Effector memory CD8-positive, alpha-beta T cell (primary cell): ENCODE results near the gene KIR3DL1.
A peak's percentile ranks its signal among the peaks of the same experiment; 100 is the strongest.
"Not testable (repeated sequence)": the region's sequence is repeated elsewhere in the genome, so short reads cannot be mapped to it uniquely, and the experiment has no call there.

ENCODE experiments used
- ATAC-seq: fragments of 150-1000 bp; cut with Tn5 transposase; replicated peaks from 2 replicates; pipeline ENCODE4 v1.10.0; 2021; ENCODE audit warnings: mild to moderate bottlenecking, moderate library complexity
- DNase-seq, 3 experiments: peaks; one replicate each; pipeline ENCODE4 v3.0.0; 2021
- H3K27ac Mint-ChIP-seq, 2 donors: one replicate each; pipeline ENCODE4 v1.8.0; 2022; ENCODE audit warnings: mild to moderate bottlenecking in 2 of 2, mixed read lengths in 2 of 2, moderate library complexity in 2 of 2
- H3K27me3 Mint-ChIP-seq, 2 donors: one replicate each; pipeline ENCODE4 v1.8.0; 2022; ENCODE audit warnings: mixed read lengths in 2 of 2
- H3K36me3 Mint-ChIP-seq: one replicate; pipeline ENCODE4 v1.8.0; 2022; ENCODE audit warnings: mild to moderate bottlenecking, moderate library complexity, mixed read lengths; ENCODE audit not compliant: insufficient read depth
- H3K4me1 Mint-ChIP-seq, 2 donors: one replicate each; pipeline ENCODE4 v1.8.0; 2022; ENCODE audit warnings: low read depth in 2 of 2, mixed read lengths in 2 of 2
- H3K4me3 Mint-ChIP-seq, 2 donors: one replicate each; pipeline ENCODE4 v1.8.0; 2022; ENCODE audit warnings: mild to moderate bottlenecking in 2 of 2, mixed read lengths in 2 of 2, moderate library complexity in 2 of 2
- H3K9me3 Mint-ChIP-seq, 2 donors: one replicate each; pipeline ENCODE4 v1.8.0; 2022; ENCODE audit warnings: mixed read lengths in 2 of 2

Gene KIR3DL1

DNA sequence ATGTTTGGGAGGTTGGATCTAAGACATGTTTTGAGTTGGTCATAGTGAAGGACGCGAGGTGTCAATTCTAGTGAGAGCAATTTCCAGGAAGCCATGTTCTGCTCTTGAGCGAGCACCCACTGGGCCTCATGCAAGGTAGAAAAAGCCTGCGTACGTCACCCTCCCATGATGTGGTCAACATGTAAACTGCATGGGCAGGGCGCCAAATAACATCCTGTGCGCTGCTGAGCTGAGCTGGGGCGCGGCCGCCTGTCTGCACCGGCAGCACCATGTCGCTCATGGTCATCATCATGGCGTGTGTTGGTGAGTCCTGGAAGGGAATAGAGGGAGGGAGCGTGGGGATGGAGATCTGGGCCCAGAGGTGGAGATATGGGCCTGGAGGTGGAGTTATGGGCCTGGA lies 16.2 kb downstream of the KIR3DL1 start, which contains the start of gene KIR2DS4:
Gene KIR2DS4, plus strand, starts transcription at position 181 of the 400 bp plus-strand sequence.
- not testable (repeated sequence) for H3K9me3 Mint-ChIP-seq, ATAC-seq, H3K4me1 Mint-ChIP-seq, H3K36me3 Mint-ChIP-seq, DNase-seq
- Mint-ChIP-seq H3K4me3 (peak within 1 kb of the TSS in 1 of 2 donors; percentile 23), H3K27me3 (peaks cover 13 to 30% of the 10 kb centered on the region in 2 donors), H3K27ac (peak within 1 kb of the TSS in 1 of 2 donors; percentile 90)

DNA sequence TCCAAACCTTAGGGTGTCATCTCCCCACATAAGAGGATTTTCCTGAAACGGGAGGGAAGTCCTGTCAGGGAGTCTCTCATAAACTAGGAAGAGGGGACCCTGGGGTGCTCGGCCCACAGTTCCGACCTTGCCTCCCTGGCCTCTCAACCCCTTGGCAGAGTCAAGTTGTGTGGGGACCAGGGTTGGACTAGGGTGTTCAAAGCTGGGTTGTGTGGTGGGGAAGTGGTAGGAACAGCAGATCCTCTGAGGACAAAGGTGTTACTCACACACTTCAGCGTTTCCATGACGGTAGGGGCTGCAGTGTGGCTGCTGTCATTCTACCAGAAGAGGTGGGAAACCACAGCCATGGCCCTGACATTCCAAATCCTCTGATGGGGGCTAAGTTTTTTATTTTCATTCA lies 18.9 kb downstream of the KIR3DL1 start:
- Mint-ChIP-seq H3K27ac (peak overlapping the region in 1 of 2 donors; percentile 1), H3K27me3 (peaks cover 5 to 14% of the 10 kb centered on the region in 2 donors)
- DNase-seq, H3K4me3 Mint-ChIP-seq, H3K36me3 Mint-ChIP-seq, H3K4me1 Mint-ChIP-seq, H3K9me3 Mint-ChIP-seq: not testable (repeated sequence)
- ATAC-seq, result peak; percentile 45

DNA sequence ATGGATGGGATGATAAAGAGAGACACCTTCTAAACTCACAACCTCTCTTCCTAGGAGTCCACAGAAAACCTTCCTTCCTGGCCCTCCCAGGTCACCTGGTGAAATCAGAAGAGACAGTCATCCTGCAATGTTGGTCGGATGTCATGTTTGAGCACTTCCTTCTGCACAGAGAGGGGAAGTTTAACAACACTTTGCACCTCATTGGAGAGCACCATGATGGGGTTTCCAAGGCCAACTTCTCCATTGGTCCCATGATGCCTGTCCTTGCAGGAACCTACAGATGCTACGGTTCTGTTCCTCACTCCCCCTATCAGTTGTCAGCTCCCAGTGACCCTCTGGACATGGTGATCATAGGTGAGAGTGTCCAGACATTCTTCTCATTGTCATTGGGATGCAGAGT lies 21.3 kb downstream of the KIR3DL1 start:
- H3K4me1 Mint-ChIP-seq, H3K27ac Mint-ChIP-seq, H3K4me3 Mint-ChIP-seq, H3K9me3 Mint-ChIP-seq, DNase-seq, ATAC-seq, H3K27me3 Mint-ChIP-seq, H3K36me3 Mint-ChIP-seq: not testable (repeated sequence)

DNA sequence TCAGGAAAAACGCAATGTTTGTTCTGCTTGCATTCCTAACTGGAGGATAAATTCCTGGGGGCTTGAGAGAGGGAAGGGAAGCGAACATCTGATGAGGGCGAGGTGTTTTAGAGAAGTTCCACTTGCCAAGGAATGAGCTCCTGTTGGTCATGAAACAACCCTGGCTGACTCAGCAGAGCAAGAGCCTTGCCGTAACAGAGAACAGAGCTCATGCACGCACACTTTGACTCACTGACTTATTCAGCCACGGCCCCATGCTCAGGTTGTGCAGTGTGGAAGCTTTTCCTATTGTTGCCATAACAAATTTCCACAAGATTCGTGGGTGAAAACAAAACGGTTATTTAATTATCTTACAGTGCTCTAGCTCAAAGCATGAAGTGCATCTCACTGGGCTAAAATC lies 26.9 kb downstream of the KIR3DL1 start:
- not testable (repeated sequence) for H3K9me3 Mint-ChIP-seq, H3K27ac Mint-ChIP-seq, H3K4me1 Mint-ChIP-seq, DNase-seq, H3K36me3 Mint-ChIP-seq, H3K4me3 Mint-ChIP-seq, ATAC-seq
- peaks cover 28 to 36% of the 10 kb centered on the region in 2 donors for H3K27me3 Mint-ChIP-seq

DNA sequence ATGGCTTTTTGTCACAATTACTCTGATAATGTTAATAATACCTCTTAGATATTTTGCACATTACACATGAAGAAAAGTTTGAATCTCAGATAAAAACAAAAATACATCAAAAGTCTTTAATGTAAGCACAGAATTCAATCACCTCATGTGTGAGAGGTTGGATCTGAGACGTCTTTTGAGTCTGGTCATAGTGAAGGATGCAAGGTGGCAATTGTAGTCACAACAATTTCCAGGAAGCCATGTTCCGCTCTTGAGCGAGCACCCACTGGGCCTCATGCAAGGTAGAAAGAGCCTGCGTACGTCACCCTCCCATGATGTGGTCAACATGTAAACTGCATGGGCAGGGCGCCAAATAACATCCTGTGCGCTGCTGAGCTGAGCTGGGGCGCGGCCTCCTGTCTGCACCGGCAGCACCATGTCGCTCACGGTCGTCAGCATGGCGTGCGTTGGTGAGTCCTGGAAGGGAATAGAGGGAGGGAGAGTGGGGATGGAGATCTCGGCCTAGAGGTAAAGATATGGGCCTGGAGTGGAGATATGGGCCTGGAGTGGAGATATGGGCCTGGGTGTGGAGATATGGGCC lies 33.9 kb downstream of the KIR3DL1 start, which contains the start of gene KIR3DL2:
Gene KIR3DL2, plus strand, starts transcription at position 383 of the 580 bp plus-strand sequence. Its CDS starts 33 bp downstream, at position 416.
- H3K4me1 Mint-ChIP-seq, H3K36me3 Mint-ChIP-seq, DNase-seq, ATAC-seq, H3K9me3 Mint-ChIP-seq: not testable (repeated sequence)
- Mint-ChIP-seq H3K27me3 (peaks cover 45 to 49% of the 10 kb centered on the region in 2 donors), H3K4me3 (peak within 1 kb of the TSS; percentile 34 to 47), H3K27ac (peak within 1 kb of the TSS in 1 of 2 donors; percentile 50)

DNA sequence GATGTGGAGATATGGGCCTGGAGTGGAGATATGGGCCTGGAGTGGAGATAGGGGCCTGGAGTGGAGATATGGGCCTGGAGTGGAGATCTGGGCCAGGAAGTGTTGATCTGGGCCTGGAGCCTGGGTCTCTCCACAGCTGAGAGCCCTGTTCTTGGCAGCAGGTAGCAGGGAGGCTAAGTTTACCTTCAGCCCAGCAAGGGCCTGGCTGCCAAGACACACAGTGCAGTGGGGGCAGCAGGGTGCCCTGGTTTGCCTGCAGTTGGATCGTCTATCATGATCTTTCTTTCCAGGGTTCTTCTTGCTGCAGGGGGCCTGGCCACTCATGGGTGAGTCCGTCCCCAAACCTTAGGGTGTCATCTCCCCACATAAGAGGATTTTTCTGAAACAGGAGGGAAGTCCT lies 34.7 kb downstream of the KIR3DL1 start:
- peaks cover 0 to 3% of the 10 kb centered on the region in 2 donors for H3K4me1 Mint-ChIP-seq
- no peaks in the 10 kb centered on the region for H3K36me3 Mint-ChIP-seq
- ATAC-seq (no peak), DNase-seq (no peak)
- H3K9me3 Mint-ChIP-seq, result no peaks in the 10 kb centered on the region
- H3K27ac Mint-ChIP-seq, result peak overlapping the region in 1 of 2 donors; percentile 50
- peaks cover 48 to 50% of the 10 kb centered on the region in 2 donors for H3K27me3 Mint-ChIP-seq
- H3K4me3 Mint-ChIP-seq, result no peak overlapping the region

DNA sequence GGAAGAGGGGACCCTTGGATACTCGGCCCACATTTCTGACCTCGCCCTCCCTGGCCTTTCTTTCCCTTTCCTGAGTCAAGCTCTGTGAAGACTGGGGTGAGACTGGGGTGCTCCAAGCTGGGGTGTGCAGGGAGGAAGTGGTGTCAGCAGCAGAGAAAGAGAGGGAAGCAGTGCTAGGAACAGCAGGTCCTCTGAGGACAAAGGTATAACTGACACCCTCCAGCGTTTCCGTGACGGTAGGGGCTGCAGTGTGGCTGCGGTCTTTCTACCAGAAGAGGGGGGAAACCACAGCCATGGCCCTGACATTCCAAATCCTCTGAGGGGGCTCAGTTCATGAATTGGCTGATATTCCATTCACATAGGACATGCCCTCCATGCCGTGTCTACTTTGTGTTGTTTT lies 35.1 kb downstream of the KIR3DL1 start:
- DNase-seq (no peak), ATAC-seq (no peak)
- Mint-ChIP-seq H3K27ac (no peak overlapping the region), H3K36me3 (no peaks in the 10 kb centered on the region), H3K27me3 (peaks cover 44 to 50% of the 10 kb centered on the region in 2 donors), H3K9me3 (no peaks in the 10 kb centered on the region), H3K4me1 (peaks cover 0 to 3% of the 10 kb centered on the region in 2 donors), H3K4me3 (no peak overlapping the region)

DNA sequence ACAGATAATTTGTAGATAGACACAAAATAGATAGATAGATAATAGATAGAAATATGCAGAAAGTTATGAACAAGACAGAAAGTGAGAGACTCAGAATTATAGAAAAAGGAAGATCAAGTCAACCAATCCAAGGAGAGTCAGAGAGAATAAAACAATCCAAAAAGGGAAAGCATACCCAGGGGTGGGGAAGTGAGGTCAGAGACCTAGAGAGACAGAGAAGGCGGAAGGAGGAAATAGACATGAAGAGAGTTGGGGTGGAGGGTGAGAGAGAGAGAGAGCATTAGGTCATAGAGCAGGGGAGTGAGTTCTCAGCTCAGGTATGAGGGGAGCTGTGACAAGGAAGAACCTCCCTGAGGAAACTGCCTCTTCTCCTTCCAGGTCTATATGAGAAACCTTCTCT lies 39.0 kb downstream of the KIR3DL1 start:
- peaks cover 31 to 37% of the 10 kb centered on the region in 2 donors for H3K27me3 Mint-ChIP-seq
- not testable (repeated sequence) for DNase-seq, H3K36me3 Mint-ChIP-seq, H3K27ac Mint-ChIP-seq, H3K4me1 Mint-ChIP-seq, H3K9me3 Mint-ChIP-seq, H3K4me3 Mint-ChIP-seq, ATAC-seq

DNA sequence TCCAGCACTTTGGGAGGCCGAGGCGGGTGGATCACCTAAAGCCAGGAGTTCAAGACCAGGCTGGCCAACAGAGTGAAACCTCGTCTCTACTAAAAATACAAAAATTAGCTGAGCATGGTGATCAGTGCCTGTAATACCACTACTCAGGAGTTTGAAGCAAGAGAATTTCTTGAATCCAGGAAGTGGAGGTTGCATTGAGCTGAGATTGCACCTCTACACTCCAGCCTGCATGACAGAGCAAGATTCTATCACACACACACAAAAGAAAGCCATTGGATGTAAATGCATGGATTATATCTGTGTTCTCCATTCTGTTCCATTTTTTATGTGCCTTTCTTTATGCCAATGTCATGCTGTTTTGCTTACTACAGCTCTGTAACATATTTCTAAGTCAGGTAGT lies 42.2 kb downstream of the KIR3DL1 start:
- not testable (repeated sequence) for H3K4me3 Mint-ChIP-seq, ATAC-seq, H3K27ac Mint-ChIP-seq, H3K9me3 Mint-ChIP-seq, H3K4me1 Mint-ChIP-seq, DNase-seq, H3K36me3 Mint-ChIP-seq
- peaks cover 34 to 43% of the 10 kb centered on the region in 2 donors for H3K27me3 Mint-ChIP-seq

DNA sequence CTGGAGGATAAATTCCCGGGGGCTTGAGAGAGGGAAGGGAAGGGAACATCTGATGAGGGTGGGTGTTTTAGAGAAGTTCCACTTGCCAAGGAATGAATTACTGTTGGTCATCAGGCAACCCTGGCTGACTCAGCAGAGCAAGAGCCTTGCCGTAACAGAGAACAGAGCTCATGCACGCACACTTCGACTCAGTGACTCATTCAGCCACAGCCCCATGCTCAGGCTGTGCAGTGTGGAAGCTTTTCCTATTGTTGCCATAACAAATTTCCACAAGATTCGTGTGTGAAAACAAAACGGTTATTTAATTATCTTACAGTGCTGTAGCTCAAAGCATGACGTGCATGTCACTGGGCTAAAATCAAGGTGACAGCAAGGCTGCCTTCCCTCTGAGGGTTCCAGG lies 43.2 kb downstream of the KIR3DL1 start:
- not testable (repeated sequence) for ATAC-seq, H3K9me3 Mint-ChIP-seq, H3K36me3 Mint-ChIP-seq, H3K4me3 Mint-ChIP-seq, H3K4me1 Mint-ChIP-seq, DNase-seq, H3K27ac Mint-ChIP-seq
- H3K27me3 Mint-ChIP-seq, result peaks cover 28 to 43% of the 10 kb centered on the region in 2 donors

DNA sequence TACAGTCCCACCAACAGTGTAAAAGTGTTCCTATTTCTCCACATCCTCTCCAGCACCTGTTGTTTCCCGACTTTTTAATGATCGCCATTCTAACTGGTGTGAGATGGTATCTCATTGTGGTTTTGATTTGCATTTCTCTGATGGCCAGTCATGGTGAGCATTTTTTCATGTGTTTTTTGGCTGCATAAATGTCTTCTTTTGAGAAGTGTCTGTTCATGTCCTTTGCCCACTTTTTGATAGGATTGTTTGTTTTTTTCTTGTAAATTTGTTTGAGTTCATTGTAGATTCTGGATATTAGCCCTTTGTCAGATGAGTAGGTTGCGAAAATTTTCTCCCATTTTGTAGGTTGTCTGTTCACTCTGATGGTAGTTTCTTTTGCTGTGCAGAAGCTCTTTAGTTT lies 47.2 kb downstream of the KIR3DL1 start:
- DNase-seq, H3K4me3 Mint-ChIP-seq, ATAC-seq, H3K4me1 Mint-ChIP-seq, H3K36me3 Mint-ChIP-seq, H3K9me3 Mint-ChIP-seq, H3K27ac Mint-ChIP-seq: not testable (repeated sequence)
- peaks cover 47 to 57% of the 10 kb centered on the region in 2 donors for H3K27me3 Mint-ChIP-seq

DNA sequence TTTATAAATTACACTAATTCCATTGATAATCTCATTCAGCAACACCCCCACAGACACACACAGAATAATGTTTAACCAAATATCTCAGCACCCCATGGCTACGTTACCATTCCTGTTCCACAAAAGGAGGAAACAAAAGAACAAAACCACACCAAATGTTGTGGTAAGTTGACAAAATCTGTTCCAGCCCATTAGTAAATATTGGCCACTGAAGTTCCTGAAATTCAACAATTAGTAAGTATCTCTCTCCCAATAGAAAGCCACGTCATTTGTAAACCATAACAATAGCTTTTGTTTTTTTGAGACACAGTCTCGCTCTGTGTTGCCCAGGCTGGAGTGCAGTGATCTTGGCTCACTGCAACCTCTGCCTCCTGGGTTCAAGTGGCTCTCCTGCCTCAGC lies 55.4 kb downstream of the KIR3DL1 start:
- no peaks in the 10 kb centered on the region for H3K9me3 Mint-ChIP-seq
- H3K4me1 Mint-ChIP-seq, result no peaks in the 10 kb centered on the region
- peaks cover 3 to 25% of the 10 kb centered on the region in 2 donors for H3K27me3 Mint-ChIP-seq
- H3K4me3 Mint-ChIP-seq, result no peak overlapping the region
- H3K27ac Mint-ChIP-seq, result no peak overlapping the region
- ATAC-seq (no peak), DNase-seq (no peak)
- H3K36me3 Mint-ChIP-seq, result no peaks in the 10 kb centered on the region

DNA sequence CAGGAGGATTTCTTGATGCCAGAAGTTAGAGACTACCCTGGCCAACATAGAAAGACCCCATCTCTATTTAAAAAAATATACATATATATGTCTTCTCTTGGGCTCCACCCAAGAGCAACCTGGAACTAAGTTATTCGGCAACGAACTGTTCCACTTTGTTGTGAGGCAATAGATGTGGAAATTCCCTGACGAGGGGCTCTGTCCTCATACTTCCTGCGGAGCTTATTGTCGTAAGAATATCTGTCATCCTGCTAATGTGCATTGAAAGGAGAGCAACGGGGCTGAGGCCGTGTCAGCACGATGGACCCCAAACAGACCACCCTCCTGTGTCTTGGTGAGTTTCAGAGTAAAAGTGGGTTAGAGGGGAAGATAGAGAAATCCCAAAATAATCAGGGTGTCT lies 57.7 kb downstream of the KIR3DL1 start, which contains the start of gene FCAR:
Gene FCAR, plus strand, starts transcription at position 246 of the 400 bp plus-strand sequence. Its CDS starts 55 bp downstream, at position 301.
- H3K27me3 Mint-ChIP-seq, result peaks cover 0 to 11% of the 10 kb centered on the region in 2 donors
- ATAC-seq (no peak), DNase-seq (no peak)
- H3K27ac Mint-ChIP-seq, result no peak within 1 kb of the TSS
- H3K36me3 Mint-ChIP-seq, result no peaks in the 10 kb centered on the region
- no peak within 1 kb of the TSS for H3K4me3 Mint-ChIP-seq
- H3K4me1 Mint-ChIP-seq, result no peaks in the 10 kb centered on the region
- H3K9me3 Mint-ChIP-seq, result no peaks in the 10 kb centered on the region

DNA sequence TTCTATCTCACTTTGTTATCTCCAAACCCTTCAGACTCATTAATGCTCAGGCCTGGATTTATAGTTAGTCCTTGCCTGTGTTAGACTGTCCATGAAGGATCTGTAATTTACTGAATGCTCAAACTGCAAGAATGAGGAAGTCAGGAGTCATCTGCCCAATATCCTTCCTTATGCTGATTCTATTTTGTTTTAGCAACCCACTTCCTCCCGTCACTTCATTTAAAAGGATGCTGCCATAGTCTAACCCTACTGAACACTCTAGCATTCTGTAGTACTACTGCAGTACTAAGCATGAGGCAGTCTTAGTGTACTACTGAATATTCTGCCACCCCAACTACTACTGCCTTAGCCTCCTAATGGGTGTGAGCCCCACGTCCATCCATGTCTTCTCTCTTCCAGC lies 59.2 kb downstream of the KIR3DL1 start:
- Mint-ChIP-seq H3K27ac (no peak overlapping the region), H3K9me3 (no peaks in the 10 kb centered on the region), H3K36me3 (no peaks in the 10 kb centered on the region), H3K4me1 (no peaks in the 10 kb centered on the region), H3K4me3 (no peak overlapping the region), H3K27me3 (peaks cover 7 to 18% of the 10 kb centered on the region in 2 donors)
- ATAC-seq (no peak), DNase-seq (no peak)
